H1 (cell line): ENCODE data around the gene EPYC. TPM values are rescaled to one million over a fixed set of nuclear protein-coding genes. Genes with fewer than 3 reads are reported as not detected.

ENCODE experiments used
- CBX5 ChIP-seq: fragments of 300-800, 300-1000 bp; sonication (generic); IDR thresholded peaks from 2 replicates; pipeline ENCODE4 v1.7.1; 2016; ENCODE audit warnings: antibody characterized with exemption, low read length, low read depth
- CTBP2 ChIP-seq: IDR thresholded peaks from 2 replicates; pipeline ENCODE4 v1.7.0; 2011; ENCODE audit warnings: borderline replicate concordance, mild to moderate bottlenecking, moderate library complexity, mixed read lengths, low read length; ENCODE audit not compliant: insufficient read depth, insufficient read length
- EP300 ChIP-seq, 2 experiments: IDR thresholded peaks; 1 replicate in 1 of 2; 2 replicates in 1 of 2; pipeline ENCODE4 v1.6.1; 2011 to 2012; ENCODE audit warnings: low read depth in 2 of 2, low read length in 2 of 2, mild to moderate bottlenecking in 2 of 2, borderline replicate concordance in 1 of 2, inconsistent platforms in 1 of 2, moderate library complexity in 1 of 2
- EZH2 ChIP-seq: fragments of 200-600 bp; sonication (generic); IDR thresholded peaks from 2 replicates; pipeline ENCODE4 v1.7.1; 2012; ENCODE audit warnings: low read depth, mild to moderate bottlenecking, moderate library complexity, low read length, inconsistent platforms; ENCODE audit not compliant: severe bottlenecking
- HDAC2 ChIP-seq, 2 experiments: fragments of 300-600 bp in 1 of 2; sonication (generic) in 1 of 2; IDR thresholded peaks; 2 replicates each; pipeline ENCODE4 v1.6.1; 2011 to 2012; ENCODE audit warnings: low read depth in 2 of 2, low read length in 2 of 2, mild to moderate bottlenecking in 2 of 2, moderate library complexity in 2 of 2, borderline replicate concordance in 1 of 2, inconsistent platforms in 1 of 2
- PHF8 ChIP-seq: fragments of 200-600 bp; sonication (generic); conservative IDR thresholded peaks from 2 replicates; pipeline ENCODE4 v1.7.1; 2012; ENCODE audit warnings: low read depth, mild to moderate bottlenecking, inconsistent platforms, low read length, moderate library complexity
- SUZ12 ChIP-seq: fragments of 200-600 bp; sonication (generic); IDR thresholded peaks from 2 replicates; pipeline ENCODE4 v1.6.1; 2012; ENCODE audit warnings: mild to moderate bottlenecking, inconsistent platforms, low read length, moderate library complexity, mixed read lengths
- polyA plus RNA-seq, 7 experiments: library from polyadenylated mRNA; depleted of rRNA in 3 of 7; stranded (reverse) in 5 of 7; unstranded in 2 of 7; fragments of >200 nt in 5 of 7; fragments of 200-250 nt in 2 of 7; gene quantifications; 1 replicate in 5 of 7; 2 replicates in 1 of 7; 4 replicates in 1 of 7; pipeline versions ENCODE4 v1.2.1 to v1.2.3, GENCODE V29; 2011 to 2013; ENCODE audit warnings: missing spikeins in 2 of 7, mixed read lengths in 2 of 7
- total RNA-seq: library from RNA; stranded (reverse); fragmentation: NEBNext Ultra II Directional; extraction: Animal tissue kit (Norgen Biotek cat#: 25700); gene quantifications from 2 replicates; pipeline ENCODE4 v1.2.1, GENCODE V29; 2021
- TF ChIP-seq, protein P1 (sequence below): IDR thresholded peaks from 2 replicates; pipeline ENCODE4 v1.6.1; 2012; ENCODE audit warnings: inconsistent platforms

The EPYC gene
- total and polyA plus RNA-seq, 2 of the 8 experiments (the other 6 are each of a cell fraction or from before 2014, with no cell fraction given) = not detected

- TF ChIP-seq, protein P1, sequence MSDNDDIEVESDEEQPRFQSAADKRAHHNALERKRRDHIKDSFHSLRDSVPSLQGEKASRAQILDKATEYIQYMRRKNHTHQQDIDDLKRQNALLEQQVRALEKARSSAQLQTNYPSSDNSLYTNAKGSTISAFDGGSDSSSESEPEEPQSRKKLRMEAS = no peak
- TF ChIP-seq PHF8 (no peak), SUZ12 (no peak), EZH2 (no peak), EP300 (IDR thresholded peaks at IDR 0.05; ENCODE audit: borderline replicate concordance in 1 of 2, low read depth in 2 of 2, low read length in 2 of 2) (no peak), HDAC2 (IDR thresholded peaks at IDR 0.05; ENCODE audit: borderline replicate concordance in 1 of 2, low read depth in 2 of 2, low read length in 2 of 2) (no peak), CBX5 (no peak), CTBP2 (no peak)
Observed at GRCh38 chr12:90954921-90955320, 49.9 kb downstream of the EPYC start, which contains the start of gene CCER1 (continued).
